Stomach (tissue), 9 donors: ENCODE data around the gene ANKRD6. TPM values are rescaled to one million over a fixed set of nuclear protein-coding genes. Genes with fewer than 3 reads are reported as not detected.

Experiments
- DNase-seq, 2 donors: peaks; one replicate each; pipeline versions ENCODE4 v3.0.0 to v3.0.0-alpha.2; 2013 to 2019
- H3K27ac ChIP-seq, 5 donors: fragments of 200-600 bp in 4 of 5; sonication (generic) in 4 of 5; one replicate each; pipeline ENCODE4 v1.5.1; 2013 to 2019; ENCODE audit warnings: mild to moderate bottlenecking in 1 of 5, moderate library complexity in 1 of 5
- H3K27me3 ChIP-seq, 3 donors: fragments of 200-600 bp; sonication (generic); one replicate each; pipeline ENCODE4 v1.5.1; 2017 to 2019; ENCODE audit warnings: mixed run types in 1 of 3
- H3K36me3 ChIP-seq, 4 donors: fragments of 200-600 bp; sonication (generic); 1 replicate in 3 of 4; 2 replicates in 1 of 4; pipeline ENCODE4 v1.5.1; 2016 to 2019
- H3K4me1 ChIP-seq, 4 donors: fragments of 200-600 bp; sonication (generic); one replicate each; pipeline ENCODE4 v1.5.1; 2016 to 2019
- H3K4me3 ChIP-seq, 4 donors: fragments of 200-600 bp; sonication (generic) in 3 of 4; one replicate each; pipeline ENCODE4 v1.5.1; 2016 to 2019; ENCODE audit warnings: mild to moderate bottlenecking in 1 of 4
- H3K9me3 ChIP-seq, 4 donors: fragments of 200-600 bp; sonication (generic); one replicate each; pipeline ENCODE4 v1.5.1; 2016 to 2019
- CTCF ChIP-seq, 7 experiments: fragments of 450-650 bp in 4 of 7; fragments of 200-600 bp in 3 of 7; sonication (generic) in 3 of 7; IDR thresholded peaks; one replicate each; pipeline ENCODE4 v1.5.1; 2016 to 2019; ENCODE audit warnings: antibody characterized with exemption in 7 of 7, control low read depth in 2 of 7, mild to moderate bottlenecking in 1 of 7
- EP300 ChIP-seq: sonication (generic); formaldehyde crosslinking; IDR thresholded peaks from one replicate; pipeline ENCODE4 v1.6.1; 2017; ENCODE audit warnings: antibody characterized with exemption
- POLR2A ChIP-seq, 4 donors: fragments of 450-650 bp; IDR thresholded peaks; one replicate each; pipeline ENCODE4 v1.6.1; 2016; ENCODE audit warnings: antibody characterized with exemption in 4 of 4, control low read depth in 2 of 4, mild to moderate bottlenecking in 1 of 4, moderate library complexity in 1 of 4
- POLR2AphosphoS5 ChIP-seq, 3 donors: sonication (generic); formaldehyde crosslinking; IDR thresholded peaks; one replicate each; pipeline ENCODE4 v1.6.1; 2016; ENCODE audit warnings: antibody characterized with exemption in 3 of 3
- WGBS, 5 donors: extraction: QIAGEN DNeasy Blood & Tissue Kit in 3 of 5; methylation state at CpG; one replicate each; pipeline versions ENCODE4 v1.1.5 to v1.1.7; 2013 to 2018; 5-methylcytosine and 5-hydroxymethylcytosine counted together
- intact Hi-C: fragments of 100-400 bp; cut with DNase I; formaldehyde crosslinking; loops from one replicate; pipeline ENCODE4 v1.15.1; 2023; ENCODE audit warnings: low total_unique reads
- polyA plus RNA-seq, 3 donors: library from polyadenylated mRNA; stranded (reverse); fragments of 200-250 nt; gene quantifications; one replicate each; pipeline ENCODE4 v1.2.3, GENCODE V29; 2013
- total RNA-seq, 5 donors: library from RNA; depleted of rRNA; stranded (reverse); fragments of >200 nt; gene quantifications; one replicate each; pipeline versions ENCODE4 v1.1.0 to v1.2.3, GENCODE V29; 2014 to 2016
- donor health status: healthy with polysubstance abuse.
- donor health status: Bipolar disorder and iron deficiency.
- donor health status: healthy.

The ANKRD6 gene
- total and polyA plus RNA-seq, 8 donors = 2.1 to 145 (median 6.1) TPM

DNA sequence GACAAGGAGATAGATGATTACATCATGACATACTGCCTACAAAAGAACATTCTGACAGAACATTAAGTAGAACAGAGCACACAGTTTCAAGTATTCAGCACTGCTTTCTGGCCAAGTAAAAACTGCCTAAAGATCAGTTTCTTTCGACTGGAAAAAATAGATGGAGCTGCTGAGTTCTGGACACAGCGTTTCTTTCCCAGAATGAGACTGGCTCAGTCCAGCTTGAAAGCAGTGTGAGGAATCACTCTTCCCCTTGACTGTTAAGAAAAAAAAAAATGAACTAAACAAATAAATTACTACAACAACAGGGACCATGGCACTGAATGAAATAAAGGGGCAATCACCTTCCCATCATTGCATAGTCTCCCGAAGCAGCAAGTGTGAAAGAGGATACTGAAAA, 210.0 kb downstream of the ANKRD6 start:
- intact Hi-C loops = no loop called here
- no peak for TF ChIP-seq POLR2AphosphoS5 (IDR thresholded peaks at IDR 0.05)
- TF ChIP-seq CTCF (IDR thresholded peaks at IDR 0.05) = no peak
- TF ChIP-seq POLR2A (IDR thresholded peaks at IDR 0.05) = no peak
- TF ChIP-seq EP300 = no peak
- Histone ChIP-seq H3K4me1 (peaks cover 0 to 13% (median 10%) of the 10 kb centered on the region in 4 donors), H3K9me3 (no peaks in the 10 kb centered on the region), H3K4me3 (no peak overlapping the region), H3K36me3 (peaks cover 13 to 66% (median 62%) of the 10 kb centered on the region in 4 donors), H3K27me3 (no peaks in the 10 kb centered on the region), H3K27ac (no peak overlapping the region)
- DNase-seq = no peak
- 77 to 96% (median 88%) methylated on average over 3 of the region's 3 CpGs for WGBS, 5 donors

DNA sequence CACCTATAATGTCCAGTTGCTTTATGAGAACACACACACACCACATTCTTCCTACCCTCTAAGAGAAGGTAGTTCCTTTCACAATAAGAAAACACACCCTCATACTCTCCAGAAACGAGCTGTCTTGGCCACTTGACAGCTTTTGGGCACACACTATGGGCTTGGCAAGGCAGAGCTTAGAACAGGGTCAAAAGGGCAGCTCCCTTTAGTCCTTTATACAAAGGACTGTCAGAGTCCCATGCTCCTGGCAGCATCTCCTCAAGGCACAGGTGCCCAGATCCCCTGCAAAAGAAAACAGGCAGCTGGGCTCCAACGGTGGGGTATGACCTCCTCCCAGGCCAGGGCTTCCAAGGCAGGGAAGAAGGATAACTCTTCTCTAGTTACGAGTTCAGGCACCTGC, 210.5 kb downstream of the ANKRD6 start:
- Histone ChIP-seq H3K27me3 (no peaks in the 10 kb centered on the region), H3K9me3 (no peaks in the 10 kb centered on the region), H3K36me3 (peaks cover 13 to 70% (median 66%) of the 10 kb centered on the region in 4 donors), H3K4me1 (peaks cover 0 to 12% (median 9%) of the 10 kb centered on the region in 4 donors), H3K4me3 (no peak overlapping the region), H3K27ac (no peak overlapping the region)
- DNase-seq = no peak
- intact Hi-C loops = no loop called here
- WGBS, 5 donors = 59 to 66% (median 62%) methylated on average over 3 of the region's 3 CpGs
- no peak for TF ChIP-seq EP300
- no peak for TF ChIP-seq CTCF (IDR thresholded peaks at IDR 0.05)
- TF ChIP-seq POLR2AphosphoS5 (IDR thresholded peaks at IDR 0.05) = no peak
- TF ChIP-seq POLR2A (IDR thresholded peaks at IDR 0.05) = no peak

DNA sequence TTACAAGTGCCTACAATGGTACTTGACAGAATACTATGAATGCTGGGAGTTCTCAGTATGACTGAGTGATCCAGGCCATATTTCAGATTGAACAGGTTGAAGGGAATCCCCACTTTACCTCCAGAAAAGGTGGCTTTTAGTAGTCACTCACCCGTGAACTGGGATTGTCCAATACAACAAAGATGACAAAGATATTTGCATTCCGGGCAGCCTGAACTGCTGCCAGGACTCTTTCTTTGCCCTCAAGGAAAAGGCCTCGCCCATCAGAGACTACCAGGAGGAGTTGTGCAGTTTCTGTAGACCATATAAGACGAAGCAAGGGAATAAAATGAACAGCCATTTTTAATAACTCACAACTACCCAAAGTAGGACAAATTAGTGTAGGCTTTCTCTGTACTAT, 211.9 kb downstream of the ANKRD6 start:
- H3K4me1 ChIP-seq = peaks cover 0 to under 1% (median 0%) of the 10 kb centered on the region in 4 donors
- intact Hi-C loops = no loop called here
- TF ChIP-seq POLR2AphosphoS5 (IDR thresholded peaks at IDR 0.05) (no peak), EP300 (no peak), CTCF (IDR thresholded peaks at IDR 0.05) (no peak), POLR2A (IDR thresholded peaks at IDR 0.05) (no peak)
- no peaks in the 10 kb centered on the region for H3K27me3 ChIP-seq
- WGBS, 5 donors = 57 to 74% (median 60%) methylated on average over 3 to 4 of the region's 4 CpGs
- H3K27ac ChIP-seq = no peak overlapping the region
- DNase-seq = no peak
- H3K9me3 ChIP-seq = no peaks in the 10 kb centered on the region
- peaks cover 13 to 84% (median 81%) of the 10 kb centered on the region in 4 donors for H3K36me3 ChIP-seq
- H3K4me3 ChIP-seq = no peak overlapping the region

DNA sequence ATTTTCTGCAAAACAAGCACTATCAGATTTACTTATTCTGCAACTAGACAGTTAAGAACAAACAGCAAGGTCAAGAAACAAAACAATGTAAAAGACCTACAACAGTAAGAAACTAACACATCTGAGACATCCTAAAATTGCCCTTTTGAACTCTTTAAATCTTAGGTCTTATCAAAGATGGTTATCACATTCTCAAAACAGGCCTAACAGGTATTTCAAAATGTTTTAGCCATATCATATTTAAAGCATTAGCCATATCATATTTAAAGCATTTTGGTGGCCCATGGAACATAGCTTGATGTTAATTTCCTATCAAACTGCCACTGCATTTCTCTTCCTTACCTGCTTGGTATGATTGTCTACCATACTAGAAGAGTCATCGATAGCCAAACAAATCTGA, 216.7 kb downstream of the ANKRD6 start:
- H3K27ac ChIP-seq = no peak overlapping the region
- peaks cover 34 to 98% (median 97%) of the 10 kb centered on the region in 4 donors for H3K36me3 ChIP-seq
- no peaks in the 10 kb centered on the region for H3K9me3 ChIP-seq
- H3K27me3 ChIP-seq = no peaks in the 10 kb centered on the region
- H3K4me3 ChIP-seq = no peak overlapping the region
- intact Hi-C loops = no loop called here
- TF ChIP-seq EP300 (no peak), POLR2A (IDR thresholded peaks at IDR 0.05) (no peak), POLR2AphosphoS5 (IDR thresholded peaks at IDR 0.05) (no peak)
- WGBS, 5 donors = 96 to 100% (median 98%) methylated on average over 1 of the region's 1 CpG
- no peak for DNase-seq
- H3K4me1 ChIP-seq = no peaks in the 10 kb centered on the region

DNA sequence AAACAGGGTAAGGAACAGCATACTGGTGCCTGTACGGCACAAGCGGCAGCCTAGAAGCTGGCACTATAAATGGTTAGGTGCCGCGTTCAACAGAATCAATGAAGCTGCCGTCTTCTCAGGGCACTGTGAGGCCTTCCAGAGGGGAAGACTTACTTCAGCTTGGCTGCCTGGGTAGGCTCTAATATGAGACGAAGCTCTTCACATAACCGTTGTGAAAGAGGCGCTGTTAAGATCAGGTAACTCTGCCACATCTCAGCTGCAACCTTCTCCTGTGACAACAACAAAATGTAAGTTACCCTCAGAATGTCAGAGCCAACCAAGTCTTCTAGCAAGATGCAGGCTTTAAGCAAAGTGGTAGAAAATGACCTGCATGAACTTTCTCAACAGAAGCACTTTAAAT, 217.6 kb downstream of the ANKRD6 start:
- no peak for TF ChIP-seq CTCF (IDR thresholded peaks at IDR 0.05)
- no peak for TF ChIP-seq POLR2AphosphoS5 (IDR thresholded peaks at IDR 0.05)
- TF ChIP-seq POLR2A (IDR thresholded peaks at IDR 0.05) = no peak
- TF ChIP-seq EP300 = no peak
- no peaks in the 10 kb centered on the region for H3K4me1 ChIP-seq
- H3K4me3 ChIP-seq = no peak overlapping the region
- DNase-seq = no peak
- no peaks in the 10 kb centered on the region for H3K9me3 ChIP-seq
- intact Hi-C loops = no loop called here
- peaks cover 39 to 99% (median 98%) of the 10 kb centered on the region in 4 donors for H3K36me3 ChIP-seq
- no peaks in the 10 kb centered on the region for H3K27me3 ChIP-seq
- no peak overlapping the region for H3K27ac ChIP-seq
- WGBS, 5 donors = 90 to 97% (median 93%) methylated on average over 8 of the region's 8 CpGs
